ENCODE measurements around the gene PRR11. TPM values are rescaled to one million over a fixed set of nuclear protein-coding genes. Genes with fewer than 3 reads are reported as not detected.

The PRR11 gene
- total and polyA plus RNA-seq, 2 of the 8 experiments (the other 6 are each of a cell fraction or from before 2014, with no cell fraction given): 32.7 to 83.0 TPM

DNA sequence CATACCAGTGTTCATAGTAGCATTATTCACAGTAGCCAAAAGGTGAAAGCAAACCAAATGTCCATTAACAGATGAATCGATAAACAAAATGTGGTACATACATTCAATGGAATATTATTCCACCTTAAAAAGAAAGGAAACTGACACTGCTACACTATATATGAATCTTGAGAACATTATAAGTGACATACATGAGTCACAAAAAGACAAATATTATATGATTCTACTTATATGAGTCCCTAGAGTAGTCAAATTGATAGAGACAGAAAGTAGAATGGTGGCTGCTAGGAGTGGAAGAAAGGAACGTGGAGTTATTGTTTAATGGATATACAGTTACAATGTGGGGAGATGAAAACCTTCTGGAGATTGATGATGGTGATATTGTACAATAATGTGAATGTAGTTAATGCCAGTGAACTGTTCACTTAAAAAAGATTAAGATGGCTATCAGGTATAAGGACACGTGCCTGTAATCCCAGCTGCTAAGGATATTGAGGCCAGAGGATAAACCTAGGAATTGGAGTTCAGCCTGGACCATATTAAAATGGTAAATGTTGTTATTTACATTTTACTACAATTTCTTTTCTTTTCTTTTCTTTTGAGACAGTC lies 28.6 kb upstream of the PRR11 start (continued):
- TF ChIP-seq EGR1 (IDR thresholded peaks at IDR 0.05; ENCODE audit: borderline replicate concordance, low read depth, low read length) (no peak), BACH1 (IDR thresholded peaks at IDR 0.05; ENCODE audit: low read length) (no peak), CHD2 (IDR thresholded peaks at IDR 0.05; ENCODE audit: low read length) (no peak), SP1 (IDR thresholded peaks at IDR 0.05; ENCODE audit: low read depth, low read length) (no peak), CEBPB (IDR thresholded peaks at IDR 0.05; ENCODE audit: low read depth, low read length) (no peak)

All from H1 (cell line).